GM23338 (cell line): Measurements from ENCODE around the gene CERS1. TPM values are rescaled to one million over a fixed set of nuclear protein-coding genes. Genes with fewer than 3 reads are reported as not detected.
A peak's percentile ranks its signal among the peaks of the same experiment; 100 is the strongest.

ENCODE experiments used
- ATAC-seq: fragments of 200-7000 bp; cut with Tn5 transposase; 3 replicates; pipeline ENCODE4 v1.9.1; 2020
- DNase-seq: peaks from one replicate; pipeline ENCODE4 v3.0.0-alpha.2; 2015; ENCODE audit warnings: low spot score
- H2AFZ ChIP-seq: fragments of 200-600 bp; sonication (generic); 2 replicates; pipeline ENCODE4 v1.8.0; 2016; ENCODE audit warnings: antibody characterized with exemption, mild to moderate bottlenecking, moderate library complexity
- H3F3A ChIP-seq: fragments of 200-600 bp; sonication (generic); replicated peaks from 2 replicates; pipeline ENCODE4 v1.8.0; 2017; ENCODE audit warnings: antibody characterized with exemption, mixed run types, low read depth
- H3K27ac ChIP-seq: fragments of 200-600 bp; sonication (generic); 2 replicates; pipeline ENCODE4 v1.6.1; 2016; ENCODE audit warnings: low read depth
- H3K27me3 ChIP-seq: fragments of 200-600 bp; sonication (generic); 2 replicates; pipeline ENCODE4 v1.8.0; 2016; ENCODE audit warnings: mild to moderate bottlenecking, mixed run types, moderate library complexity; ENCODE audit not compliant: insufficient read depth
- H3K36me3 ChIP-seq: fragments of 200-600 bp; sonication (generic); 2 replicates; pipeline ENCODE4 v1.8.0; 2016; ENCODE audit warnings: mild to moderate bottlenecking; ENCODE audit not compliant: insufficient read depth
- H3K4me1 ChIP-seq: fragments of 200-600 bp; sonication (generic); 2 replicates; pipeline ENCODE4 v1.8.0; 2016; ENCODE audit warnings: mild to moderate bottlenecking, moderate library complexity; ENCODE audit not compliant: insufficient read depth
- H3K4me2 ChIP-seq: fragments of 200-600 bp; sonication (generic); 2 replicates; pipeline ENCODE4 v1.7.1; 2017; ENCODE audit warnings: mixed run types
- H3K4me3 ChIP-seq: fragments of 200-600 bp; sonication (generic); 2 replicates; pipeline ENCODE4 v1.6.1; 2016; ENCODE audit warnings: mixed run types
- H3K79me2 ChIP-seq: fragments of 200-600 bp; sonication (generic); replicated peaks from 2 replicates; pipeline ENCODE4 v1.8.0; 2017; ENCODE audit warnings: mild to moderate bottlenecking; ENCODE audit not compliant: insufficient read depth
- H3K9me2 ChIP-seq: fragments of 200-600 bp; sonication (generic); 2 replicates; pipeline ENCODE4 v1.8.0; 2017; ENCODE audit not compliant: insufficient read depth
- H4K20me1 ChIP-seq: fragments of 200-600 bp; sonication (generic); replicated peaks from 2 replicates; pipeline ENCODE4 v1.8.0; 2017; ENCODE audit warnings: mild to moderate bottlenecking; ENCODE audit not compliant: insufficient read depth
- H3K27ac Mint-ChIP-seq: 2 replicates; pipeline ENCODE4 v1.8.0; 2020; ENCODE audit warnings: inconsistent platforms, mild to moderate bottlenecking, moderate library complexity, mixed read lengths
- H3K27me3 Mint-ChIP-seq: 3 replicates; pipeline ENCODE4 v1.8.0; 2022; ENCODE audit warnings: low read depth, mild to moderate bottlenecking, moderate library complexity, mixed read lengths, inconsistent platforms; ENCODE audit not compliant: insufficient read depth, poor library complexity
- H3K36me3 Mint-ChIP-seq: 3 replicates; pipeline ENCODE4 v1.8.0; 2021; ENCODE audit warnings: low read depth, mild to moderate bottlenecking, inconsistent platforms, moderate library complexity, mixed read lengths
- H3K4me1 Mint-ChIP-seq: 3 replicates; pipeline ENCODE4 v1.8.0; 2020; ENCODE audit warnings: mild to moderate bottlenecking, inconsistent platforms, mixed read lengths
- H3K4me3 Mint-ChIP-seq: 3 replicates; pipeline ENCODE4 v1.8.0; 2021; ENCODE audit warnings: moderate library complexity, mild to moderate bottlenecking, inconsistent platforms, mixed read lengths
- H3K9me3 Mint-ChIP-seq: 3 replicates; pipeline ENCODE4 v1.8.0; 2020; ENCODE audit warnings: moderate library complexity, mild to moderate bottlenecking, inconsistent platforms, mixed read lengths
- ETS1 ChIP-seq: IDR thresholded peaks from 2 replicates; pipeline ENCODE4 v1.6.1; 2016; ENCODE audit warnings: antibody characterized with exemption
- EZH2phosphoT487 ChIP-seq: fragments of 200-600 bp; sonication (generic); IDR thresholded peaks from one replicate; pipeline ENCODE4 v1.8.1; 2018; ENCODE audit warnings: antibody characterized with exemption; ENCODE audit not compliant: unreplicated experiment
- JUNB ChIP-seq: IDR thresholded peaks from one replicate; pipeline ENCODE4 v1.6.1; 2016; ENCODE audit warnings: antibody characterized with exemption; ENCODE audit not compliant: unreplicated experiment
- POLR2AphosphoS5 ChIP-seq: IDR thresholded peaks from 2 replicates; pipeline ENCODE4 v1.6.1; 2016; ENCODE audit warnings: antibody characterized with exemption, low read depth
- REST ChIP-seq: IDR thresholded peaks from one replicate; pipeline ENCODE4 v1.6.1; 2018; ENCODE audit warnings: antibody characterized with exemption; ENCODE audit not compliant: unreplicated experiment
- STAT1 ChIP-seq: IDR thresholded peaks from one replicate; pipeline ENCODE4 v1.6.1; 2016; ENCODE audit warnings: antibody characterized with exemption; ENCODE audit not compliant: unreplicated experiment
- ZNF114 ChIP-seq: fragments of 250-450 bp; sonication (Bioruptor Pico); IDR thresholded peaks from 2 replicates; pipeline ENCODE4 v1.5.0; 2020; ENCODE audit warnings: mild to moderate bottlenecking, moderate library complexity
- ZNF331 ChIP-seq: fragments of 250-450 bp; sonication (Bioruptor Pico); IDR thresholded peaks from 2 replicates; pipeline ENCODE4 v1.5.0; 2020; ENCODE audit warnings: low read depth, mild to moderate bottlenecking, moderate library complexity
- ZNF462 ChIP-seq: fragments of 250-450 bp; sonication (Bioruptor Pico); IDR thresholded peaks from 2 replicates; pipeline ENCODE4 v1.5.0; 2020; ENCODE audit warnings: mild to moderate bottlenecking, moderate library complexity
- polyA plus RNA-seq: library from polyadenylated mRNA; unstranded; fragments of >200 nt; fragmentation: Nextera tagmentation; extraction: Ambion mirVana; gene quantifications from 2 replicates; pipeline ENCODE4 v1.2.1, GENCODE V29; 2016
- total RNA-seq: library from RNA; depleted of rRNA; stranded (reverse); fragments of >200 nt; shearing (Covaris generic); gene quantifications from 2 replicates; pipeline ENCODE4 v1.2.3, GENCODE V29; 2014

The CERS1 gene
- total and polyA plus RNA-seq, 2 experiments from 2014 or later: 11.1 to 12.2 TPM

GRCh38 chr19:18919900-18920214, 23.9 kb upstream of the CERS1 start:
- peaks cover 6% of the 10 kb centered on the region for H4K20me1 ChIP-seq
- Mint-ChIP-seq H3K36me3 (peaks cover 55% of the 10 kb centered on the region), H3K9me3 (no peaks in the 10 kb centered on the region; the same call in 2 of the 3 replicates), H3K27me3 (peaks cover 12% of the 10 kb centered on the region), H3K4me3 (peak overlapping the region; percentile 93), H3K4me1 (peaks cover 9% of the 10 kb centered on the region), H3K27ac (peak overlapping the region; percentile 95)
- H3K4me2 ChIP-seq: peak overlapping the region; percentile 95
- no peaks in the 10 kb centered on the region for H3K27me3 ChIP-seq
- 0 out of 2 replicates have a peak, but pooled peaks cover 3% of the 10 kb centered on the region for H3F3A ChIP-seq
- H3K4me3 ChIP-seq: peak overlapping the region; percentile 80
- 0 out of 2 replicates have a peak overlapping the region, but pooled peaks have one; percentile 1 for H3K27ac ChIP-seq
- peaks cover 41% of the 10 kb centered on the region for H3K79me2 ChIP-seq
- no peak for ATAC-seq
- H2AFZ ChIP-seq: no peak overlapping the region
- H3K36me3 ChIP-seq: no peaks in the 10 kb centered on the region; the same call in 1 of the 2 replicates
- no peak for DNase-seq
- no peaks in the 10 kb centered on the region for H3K9me2 ChIP-seq
- H3K4me1 ChIP-seq: 0 out of 2 replicates have a peak, but pooled peaks cover 9% of the 10 kb centered on the region
- no peak for TF ChIP-seq STAT1
- TF ChIP-seq JUNB: no peak
- no peak for TF ChIP-seq ZNF331
- TF ChIP-seq ZNF462 (CRISPR knock-in tag): no peak
- TF ChIP-seq ETS1: no peak
- TF ChIP-seq EZH2phosphoT487: no peak
- TF ChIP-seq POLR2AphosphoS5: no peak
- no peak for TF ChIP-seq ZNF114 (CRISPR knock-in tag)
- no peak for TF ChIP-seq REST
